Sigmoid colon (tissue), 7 donors: ENCODE data around the gene C19orf33. TPM values are rescaled to one million over a fixed set of nuclear protein-coding genes. Genes with fewer than 3 reads are reported as not detected.
"Not testable (repeated sequence)": the region's sequence is repeated elsewhere in the genome, so short reads cannot be mapped to it uniquely, and the experiment has no call there.

Source experiments
- DNase-seq: peaks from one replicate; pipeline ENCODE4 v3.0.0-alpha.2; 2019
- H3K27ac ChIP-seq, 4 donors: fragments of 200-600 bp; sonication (generic); one replicate each; pipeline ENCODE4 v1.5.1; 2016 to 2019; ENCODE audit warnings: mild to moderate bottlenecking in 1 of 4
- H3K27me3 ChIP-seq, 3 donors: fragments of 200-600 bp; sonication (generic); one replicate each; pipeline ENCODE4 v1.5.1; 2019; ENCODE audit warnings: mild to moderate bottlenecking in 1 of 3
- H3K36me3 ChIP-seq, 4 donors: fragments of 200-600 bp; sonication (generic); one replicate each; pipeline ENCODE4 v1.5.1; 2016 to 2019
- H3K4me1 ChIP-seq, 4 donors: fragments of 200-600 bp; sonication (generic); one replicate each; pipeline ENCODE4 v1.5.1; 2017 to 2019
- H3K4me3 ChIP-seq, 4 donors: fragments of 200-600 bp; sonication (generic); one replicate each; pipeline ENCODE4 v1.5.1; 2017 to 2019; ENCODE audit warnings: mild to moderate bottlenecking in 2 of 4, moderate library complexity in 1 of 4
- H3K9me3 ChIP-seq, 4 donors: fragments of 200-600 bp in 3 of 4; sonication (generic) in 3 of 4; one replicate each; pipeline versions ENCODE4 v1.5.1 to v1.6.1; 2013 to 2019
- EP300 ChIP-seq, 4 donors: sonication (generic); formaldehyde crosslinking; IDR thresholded peaks; one replicate each; pipeline ENCODE4 v1.6.1; 2017; ENCODE audit warnings: antibody characterized with exemption in 4 of 4
- POLR2A ChIP-seq, 2 donors: fragments of 450-650 bp; IDR thresholded peaks; one replicate each; pipeline ENCODE4 v1.6.1; 2016; ENCODE audit warnings: antibody characterized with exemption in 2 of 2, mild to moderate bottlenecking in 2 of 2, moderate library complexity in 2 of 2
- POLR2AphosphoS5 ChIP-seq, 4 donors: sonication (generic); formaldehyde crosslinking; IDR thresholded peaks; one replicate each; pipeline ENCODE4 v1.6.1; 2017; ENCODE audit warnings: antibody characterized with exemption in 4 of 4
- WGBS, 2 donors: extraction: QIAGEN DNeasy Blood & Tissue Kit; methylation state at CpG; one replicate each; pipeline ENCODE4 v1.1.7; 2013; 5-methylcytosine and 5-hydroxymethylcytosine counted together
- intact Hi-C: fragments of 100-400 bp; cut with DNase I; formaldehyde crosslinking; loops from one replicate; pipeline ENCODE4 v1.15.1; 2023
- polyA plus RNA-seq, 3 donors: library from polyadenylated mRNA; stranded (reverse); fragments of 200-250 nt; gene quantifications; one replicate each; pipeline ENCODE4 v1.2.3, GENCODE V29; 2013
- total RNA-seq, 4 donors: library from RNA; depleted of rRNA; stranded (reverse); fragments of >200 nt; gene quantifications; one replicate each; pipeline ENCODE4 v1.1.0, GENCODE V29; 2016
- TF ChIP-seq, protein P1 (sequence below), 4 experiments: fragments of 450-650 bp in 3 of 4; fragments of 200-600 bp in 1 of 4; IDR thresholded peaks; one replicate each; pipeline ENCODE4 v1.5.1; 2016 to 2019; ENCODE audit warnings: antibody characterized with exemption in 4 of 4, mild to moderate bottlenecking in 3 of 4, moderate library complexity in 2 of 4
- donor health status: healthy with polysubstance abuse.
- donor health status: Bipolar disorder and iron deficiency.
- donor health status: healthy.

The C19orf33 gene
- total and polyA plus RNA-seq, 7 donors: 5.8 to 2,364 (median 704) TPM; not detected in 2

DNA sequence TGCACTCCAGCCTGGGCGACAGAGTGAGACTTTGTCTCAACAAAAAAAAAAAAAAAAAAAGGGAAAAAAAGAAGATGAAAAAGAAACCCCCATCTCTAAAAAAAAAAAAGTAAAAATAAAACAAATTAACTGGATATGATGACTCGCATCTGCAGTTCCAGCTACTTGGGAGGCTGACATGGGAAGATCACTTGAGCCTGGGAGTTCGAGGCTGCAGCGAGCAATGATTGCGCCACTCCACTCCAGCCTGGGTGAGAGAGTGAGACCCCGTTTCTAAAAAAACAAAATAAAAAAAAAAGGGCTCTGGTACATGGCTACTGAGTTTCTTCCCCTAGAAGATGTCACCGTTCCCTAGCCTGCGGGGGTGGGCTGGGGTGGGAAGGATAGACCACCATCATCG lies 29.2 kb downstream of the C19orf33 start:
- 90 to 93% methylated on average over 9 of the region's 9 CpGs for WGBS, 2 donors
- Histone ChIP-seq H3K36me3 (peaks cover 0 to 3% (median 1%) of the 10 kb centered on the region in 4 donors), H3K4me1 (peaks cover 0 to 17% (median 11%) of the 10 kb centered on the region in 4 donors), H3K4me3 (no peak overlapping the region), H3K27me3 (no peaks in the 10 kb centered on the region), H3K9me3 (no peaks in the 10 kb centered on the region), H3K27ac (no peak overlapping the region)
- DNase-seq: no peak
- intact Hi-C loops: loop anchor here (10.0 kb wide), 1 partner anchor 792 kb away; the partner anchor contains the start of gene PAK4
- TF ChIP-seq, protein P1, sequence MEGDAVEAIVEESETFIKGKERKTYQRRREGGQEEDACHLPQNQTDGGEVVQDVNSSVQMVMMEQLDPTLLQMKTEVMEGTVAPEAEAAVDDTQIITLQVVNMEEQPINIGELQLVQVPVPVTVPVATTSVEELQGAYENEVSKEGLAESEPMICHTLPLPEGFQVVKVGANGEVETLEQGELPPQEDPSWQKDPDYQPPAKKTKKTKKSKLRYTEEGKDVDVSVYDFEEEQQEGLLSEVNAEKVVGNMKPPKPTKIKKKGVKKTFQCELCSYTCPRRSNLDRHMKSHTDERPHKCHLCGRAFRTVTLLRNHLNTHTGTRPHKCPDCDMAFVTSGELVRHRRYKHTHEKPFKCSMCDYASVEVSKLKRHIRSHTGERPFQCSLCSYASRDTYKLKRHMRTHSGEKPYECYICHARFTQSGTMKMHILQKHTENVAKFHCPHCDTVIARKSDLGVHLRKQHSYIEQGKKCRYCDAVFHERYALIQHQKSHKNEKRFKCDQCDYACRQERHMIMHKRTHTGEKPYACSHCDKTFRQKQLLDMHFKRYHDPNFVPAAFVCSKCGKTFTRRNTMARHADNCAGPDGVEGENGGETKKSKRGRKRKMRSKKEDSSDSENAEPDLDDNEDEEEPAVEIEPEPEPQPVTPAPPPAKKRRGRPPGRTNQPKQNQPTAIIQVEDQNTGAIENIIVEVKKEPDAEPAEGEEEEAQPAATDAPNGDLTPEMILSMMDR (IDR thresholded peaks at IDR 0.05): no peak
- TF ChIP-seq POLR2A (IDR thresholded peaks at IDR 0.05) (no peak), EP300 (IDR thresholded peaks at IDR 0.05) (no peak), POLR2AphosphoS5 (IDR thresholded peaks at IDR 0.05) (no peak)

DNA sequence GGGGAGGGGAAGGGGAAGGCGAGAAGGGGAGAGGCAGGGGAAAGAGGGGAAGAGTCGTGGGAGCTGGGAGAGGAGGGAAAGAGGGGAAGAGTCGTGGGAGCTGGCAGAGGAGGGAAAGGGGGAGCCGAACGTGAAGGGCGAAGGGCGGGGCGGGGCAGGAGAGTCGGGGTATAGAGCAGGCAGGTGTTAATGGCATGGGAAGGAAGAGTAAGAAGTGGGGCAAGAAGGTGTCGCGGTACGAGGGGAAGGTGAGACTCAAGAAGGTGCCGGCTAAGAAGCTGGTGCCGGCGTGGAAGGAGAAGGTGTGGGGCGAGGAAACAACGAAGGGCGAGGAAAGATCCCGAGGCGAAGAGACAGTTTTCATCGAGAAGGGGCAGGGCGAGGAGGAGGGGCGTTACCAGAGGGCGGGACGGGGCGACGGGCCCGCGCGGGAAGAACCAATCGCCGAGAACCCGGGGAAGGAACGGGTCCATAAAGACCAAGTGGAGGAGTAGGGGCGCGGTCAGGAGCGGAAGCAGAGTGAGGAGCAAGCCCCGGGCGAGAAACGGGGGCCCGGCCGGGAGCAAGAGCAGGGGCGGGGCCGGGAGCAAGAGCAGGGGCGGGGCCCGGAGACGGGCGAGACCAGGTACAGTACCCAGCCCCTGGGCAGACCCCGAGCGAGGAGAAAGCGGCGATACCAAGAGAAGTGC lies 32.0 kb downstream of the C19orf33 start:
- WGBS, 2 donors: 1% methylated on average over 52 of the region's 52 CpGs
- Histone ChIP-seq H3K9me3 (no peaks in the 10 kb centered on the region), H3K4me1 (peaks cover 0 to 17% (median 14%) of the 10 kb centered on the region in 4 donors), H3K36me3 (peaks cover 0 to 6% (median 2%) of the 10 kb centered on the region in 4 donors), H3K27ac (peak overlapping the region; percentile 92 to 98 (median 94)), H3K27me3 (no peaks in the 10 kb centered on the region), H3K4me3 (peak overlapping the region; percentile 52 to 69 (median 64))
- TF ChIP-seq POLR2A (IDR thresholded peaks at IDR 0.05): peak in 1 of 2 donors; percentile 58
- TF ChIP-seq EP300 (IDR thresholded peaks at IDR 0.05): no peak
- peak; percentile 72 to 79 (median 76) for TF ChIP-seq POLR2AphosphoS5 (IDR thresholded peaks at IDR 0.05)
- peak; percentile 99 for DNase-seq
- intact Hi-C loops: loop anchor here (1.0 to 10.0 kb wide), 3 partner anchors 38 to 789 kb away; partner anchors contain the start of genes PAK4 and PSMD8

- Histone ChIP-seq H3K36me3 (peaks cover 0 to 6% (median 2%) of the 10 kb centered on the region in 4 donors), H3K9me3 (no peaks in the 10 kb centered on the region), H3K4me1 (peaks cover 0 to 17% (median 14%) of the 10 kb centered on the region in 4 donors), H3K4me3 (peak overlapping the region; percentile 52 to 69 (median 64)), H3K27ac (peak overlapping the region; percentile 92 to 98 (median 94)), H3K27me3 (no peaks in the 10 kb centered on the region)
- DNase-seq: peak; percentile 98
- intact Hi-C loops: loop anchor here (1.0 to 10.0 kb wide), 2 partner anchors 38 to 788 kb away; partner anchors contain the start of genes PAK4 and PSMD8
- WGBS, 2 donors: 2 to 6% methylated on average over 41 of the region's 41 CpGs
- no peak for TF ChIP-seq EP300 (IDR thresholded peaks at IDR 0.05)
- no peak for TF ChIP-seq POLR2AphosphoS5 (IDR thresholded peaks at IDR 0.05)
- TF ChIP-seq, protein P1 (IDR thresholded peaks at IDR 0.05): no peak
- no peak for TF ChIP-seq POLR2A (IDR thresholded peaks at IDR 0.05)
These were observed 32.7 kb downstream of the C19orf33 start for GRCh38 chr19:38336638-38337359.

DNA sequence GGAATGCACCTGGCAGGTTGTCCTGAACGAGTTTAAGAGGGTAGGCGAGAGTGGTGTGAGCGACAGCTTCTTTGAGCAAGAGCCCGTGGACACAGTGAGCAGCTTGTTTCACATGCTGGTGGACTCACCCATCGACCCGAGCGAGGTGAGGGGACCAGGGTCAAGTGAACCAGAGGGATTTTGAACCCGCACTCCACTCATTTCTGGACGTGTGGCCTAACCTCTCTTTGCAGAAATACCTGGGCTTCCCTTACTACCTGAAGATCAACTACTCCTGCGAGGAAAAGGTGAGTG lies 33.3 kb downstream of the C19orf33 start:
- Histone ChIP-seq H3K27me3 (no peaks in the 10 kb centered on the region), H3K9me3 (no peaks in the 10 kb centered on the region), H3K4me3 (peak overlapping the region; percentile 52 to 69 (median 64)), H3K4me1 (peaks cover 0 to 17% (median 14%) of the 10 kb centered on the region in 4 donors), H3K36me3 (peaks cover 0 to 6% (median 2%) of the 10 kb centered on the region in 4 donors), H3K27ac (peak overlapping the region; percentile 92 to 98 (median 94))
- DNase-seq: no peak
- intact Hi-C loops: loop anchor here (10.0 kb wide), 1 partner anchor 787 kb away; the partner anchor contains the start of gene PAK4
- 51 to 66% methylated on average over 10 of the region's 10 CpGs for WGBS, 2 donors
- TF ChIP-seq POLR2AphosphoS5 (IDR thresholded peaks at IDR 0.05): no peak
- no peak for TF ChIP-seq EP300 (IDR thresholded peaks at IDR 0.05)
- TF ChIP-seq POLR2A (IDR thresholded peaks at IDR 0.05): no peak
- TF ChIP-seq, protein P1 (IDR thresholded peaks at IDR 0.05): no peak

DNA sequence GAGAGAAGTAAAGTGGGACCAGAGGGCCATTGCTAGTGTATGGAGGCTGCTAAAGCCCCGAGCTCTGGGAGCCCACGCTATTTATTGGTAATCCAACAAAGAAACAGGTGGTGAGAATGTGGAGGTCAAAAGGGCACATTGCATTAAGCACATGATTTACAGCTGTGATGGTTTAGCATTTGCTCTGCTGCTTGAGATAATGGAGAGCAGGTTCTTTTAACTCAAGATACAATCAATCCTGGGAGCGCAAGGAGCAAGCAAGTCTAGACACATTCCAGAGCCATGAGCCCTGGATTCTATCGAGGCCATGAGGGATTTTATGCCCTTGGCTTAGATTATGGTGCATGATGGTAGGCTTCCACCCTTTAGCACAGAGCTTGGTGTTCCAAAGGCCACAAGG lies 35.0 kb downstream of the C19orf33 start:
- not testable (repeated sequence) for H3K27ac ChIP-seq, H3K9me3 ChIP-seq, H3K27me3 ChIP-seq, H3K36me3 ChIP-seq, H3K4me3 ChIP-seq, DNase-seq
- intact Hi-C loops: loop anchor here (10.0 kb wide), 1 partner anchor 786 kb away; the partner anchor contains the start of gene PAK4
- 56 to 70% methylated on average over 4 of the region's 4 CpGs for WGBS, 2 donors
- H3K4me1 ChIP-seq: peaks cover 0 to 17% (median 14%) of the 10 kb centered on the region in 4 donors
